HepG2 (cell line): Measurements from ENCODE around the gene GADD45A. TPM values are rescaled to one million over a fixed set of nuclear protein-coding genes. Genes with fewer than 3 reads are reported as not detected.

Experiments
- NFAT5 ChIP-seq: sonication (generic); formaldehyde crosslinking; IDR thresholded peaks from 2 replicates; pipeline ENCODE4 v1.4.0; 2020; ENCODE audit warnings: missing genetic modification reagents
- PRDM15 ChIP-seq: sonication (generic); formaldehyde crosslinking; IDR thresholded peaks from 2 replicates; pipeline ENCODE4 v1.4.0; 2020; ENCODE audit warnings: missing genetic modification reagents
- RERE ChIP-seq: IDR thresholded peaks from 2 replicates; pipeline ENCODE4 v1.6.1; 2016; ENCODE audit warnings: low read depth, missing genetic modification reagents, missing compliant biosample characterization
- ZNF17 ChIP-seq: sonication (generic); formaldehyde crosslinking; IDR thresholded peaks from 2 replicates; pipeline ENCODE4 v1.5.0; 2020; ENCODE audit warnings: mild to moderate bottlenecking, missing genetic modification reagents
- ZNF543 ChIP-seq: sonication (generic); formaldehyde crosslinking; IDR thresholded peaks from 2 replicates; pipeline ENCODE4 v1.4.0; 2020; ENCODE audit warnings: mild to moderate bottlenecking, missing genetic modification reagents
- ZNF704 ChIP-seq: sonication (generic); formaldehyde crosslinking; IDR thresholded peaks from 2 replicates; pipeline ENCODE4 v1.8.1; 2023; ENCODE audit warnings: mild to moderate bottlenecking, inconsistent platforms, moderate library complexity, missing genetic modification reagents, borderline replicate concordance
- polyA plus RNA-seq, 8 experiments: library from polyadenylated mRNA; depleted of rRNA in 3 of 8; stranded (reverse) in 7 of 8; unstranded in 1 of 8; fragments of >200 nt; fragmentation: Illumina TruSeq in 4 of 8; extraction: Trizol in 4 of 8; gene quantifications; 2 replicates each; pipeline versions ENCODE4 v1.2.1 to v1.2.3, GENCODE V29; 2011 to 2016; ENCODE audit warnings: low read depth in 4 of 8, missing spikeins in 1 of 8, mixed read lengths in 1 of 8; ENCODE audit not compliant: insufficient read depth in 1 of 8
- total RNA-seq, 5 experiments: library from RNA; depleted of rRNA; stranded (reverse); fragments of >200 nt; fragmentation: Illumina TruSeq; extraction: Trizol; gene quantifications; 2 replicates each; pipeline ENCODE4 v1.2.3, GENCODE V29; 2016; ENCODE audit warnings: low read depth in 1 of 5
- TF ChIP-seq, protein P1 (sequence below), 2 experiments: sonication (generic) in 1 of 2; formaldehyde crosslinking in 1 of 2; IDR thresholded peaks; 2 replicates each; pipeline versions ENCODE4 v1.4.0 to v1.6.1; 2018 to 2020; ENCODE audit warnings: missing genetic modification reagents in 2 of 2, borderline replicate concordance in 1 of 2, low read depth in 1 of 2, mild to moderate bottlenecking in 1 of 2, missing biosample characterization in 1 of 2

GADD45A gene
- total and polyA plus RNA-seq, 2 of the 13 experiments (the other 11 are each of a cell fraction or from before 2014, with no cell fraction given) = 33.2 to 46.2 TPM

DNA sequence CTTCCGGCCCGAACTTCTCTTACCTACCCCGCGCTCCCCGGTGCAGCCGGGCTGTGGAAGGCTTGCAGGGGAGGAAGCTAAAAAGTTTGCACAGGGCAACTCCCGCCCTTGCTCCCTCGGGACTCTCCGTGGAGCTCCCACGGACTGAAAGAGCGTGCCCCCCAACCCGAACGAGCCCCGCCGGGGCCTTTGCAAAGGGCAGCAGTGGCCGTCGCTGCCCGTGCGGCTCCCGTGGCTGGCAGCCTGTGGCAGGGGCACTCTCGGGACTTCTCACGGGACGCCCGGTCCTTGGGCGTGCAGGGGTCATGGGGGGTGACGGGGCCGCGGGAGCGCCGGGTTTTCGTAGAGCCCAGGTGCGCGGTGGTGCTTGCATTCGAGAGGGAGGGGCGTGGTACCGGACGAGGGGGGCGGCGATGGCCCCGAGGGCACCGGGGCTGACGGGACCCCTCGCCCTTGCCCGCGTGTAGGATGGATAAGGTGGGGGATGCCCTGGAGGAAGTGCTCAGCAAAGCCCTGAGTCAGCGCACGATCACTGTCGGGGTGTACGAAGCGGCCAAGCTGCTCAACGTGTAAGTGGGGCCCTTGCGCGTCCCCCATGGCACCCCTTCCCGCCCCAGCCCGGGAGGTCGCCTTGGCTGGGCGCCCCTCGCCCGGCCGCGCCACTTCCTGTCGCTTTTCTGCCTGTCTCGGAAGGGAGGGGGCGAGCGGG is 711 bp downstream of the GADD45A start (continued):
- TF ChIP-seq NFAT5 (no peak), RERE (CRISPR knock-in tag) (no peak), ZNF704 (CRISPR knock-in tag) (no peak), ZNF17 (CRISPR knock-in tag) (peak; percentile 1; the same call in 1 of the 2 replicates), PRDM15 (CRISPR knock-in tag) (peak; percentile 66; the same call in 1 of the 2 replicates), ZNF543 (CRISPR knock-in tag) (0 out of 2 replicates have a peak, but pooled peaks have one; percentile 2)
- TF ChIP-seq, protein P1, sequence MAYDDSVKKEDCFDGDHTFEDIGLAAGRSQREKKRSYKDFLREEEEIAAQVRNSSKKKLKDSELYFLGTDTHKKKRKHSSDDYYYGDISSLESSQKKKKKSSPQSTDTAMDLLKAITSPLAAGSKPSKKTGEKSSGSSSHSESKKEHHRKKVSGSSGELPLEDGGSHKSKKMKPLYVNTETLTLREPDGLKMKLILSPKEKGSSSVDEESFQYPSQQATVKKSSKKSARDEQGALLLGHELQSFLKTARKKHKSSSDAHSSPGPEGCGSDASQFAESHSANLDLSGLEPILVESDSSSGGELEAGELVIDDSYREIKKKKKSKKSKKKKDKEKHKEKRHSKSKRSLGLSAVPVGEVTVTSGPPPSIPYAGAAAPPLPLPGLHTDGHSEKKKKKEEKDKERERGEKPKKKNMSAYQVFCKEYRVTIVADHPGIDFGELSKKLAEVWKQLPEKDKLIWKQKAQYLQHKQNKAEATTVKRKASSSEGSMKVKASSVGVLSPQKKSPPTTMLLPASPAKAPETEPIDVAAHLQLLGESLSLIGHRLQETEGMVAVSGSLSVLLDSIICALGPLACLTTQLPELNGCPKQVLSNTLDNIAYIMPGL (CRISPR knock-in tag; IDR thresholded peaks at IDR 0.05; ENCODE audit: borderline replicate concordance in 1 of 2, low read depth in 1 of 2) = peak in 1 of 2 experiments; percentile 17; a peak in 3 of 4 replicates
